Heart right ventricle (tissue), 16 donors: ENCODE results near the gene COL25A1. TPM values are rescaled to one million over a fixed set of nuclear protein-coding genes. Genes with fewer than 3 reads are reported as not detected.

Source experiments
- ATAC-seq, 8 donors: fragments of 200-7000 bp; cut with Tn5 transposase; one replicate each; pipeline ENCODE4 v1.9.1; 2020; ENCODE audit warnings: mild to moderate bottlenecking in 8 of 8, moderate library complexity in 8 of 8, moderate number of reproducible peaks in 1 of 8
- DNase-seq, 2 donors: peaks; one replicate each; pipeline ENCODE4 v3.0.0-alpha.2; 2020
- H3K27ac ChIP-seq, 10 donors: fragments of 200-600 bp; sonication (generic) in 2 of 10; one replicate each; pipeline versions ENCODE4 v1.5.0 to v1.8.0; 2020 to 2022; ENCODE audit warnings: mild to moderate bottlenecking in 3 of 10
- H3K27me3 ChIP-seq, 7 donors: fragments of 200-600 bp; one replicate each; pipeline ENCODE4 v1.8.0; 2021 to 2022; ENCODE audit warnings: mild to moderate bottlenecking in 2 of 7
- H3K36me3 ChIP-seq, 9 donors: fragments of 200-600 bp; sonication (generic) in 1 of 9; one replicate each; pipeline versions ENCODE4 v1.5.0 to v1.8.0; 2020 to 2022; ENCODE audit warnings: mild to moderate bottlenecking in 2 of 9
- H3K4me1 ChIP-seq, 9 donors: fragments of 200-600 bp; sonication (generic) in 1 of 9; one replicate each; pipeline versions ENCODE4 v1.5.0 to v1.8.0; 2020 to 2022; ENCODE audit warnings: mild to moderate bottlenecking in 4 of 9
- H3K4me3 ChIP-seq, 10 donors: fragments of 200-600 bp; sonication (generic) in 2 of 10; one replicate each; pipeline versions ENCODE4 v1.5.0 to v1.8.0; 2020 to 2022; ENCODE audit warnings: mild to moderate bottlenecking in 7 of 10, moderate library complexity in 2 of 10
- H3K9me3 ChIP-seq, 11 donors: fragments of 200-600 bp in 10 of 11; sonication (generic) in 2 of 11; one replicate each; pipeline versions ENCODE4 v1.5.0 to v1.8.0; 2013 to 2022; ENCODE audit warnings: mild to moderate bottlenecking in 2 of 11, control low read depth in 1 of 11, moderate library complexity in 1 of 11
- CTCF ChIP-seq, 9 donors: fragments of 200-600 bp; sonication (generic) in 2 of 9; IDR thresholded peaks; one replicate each; pipeline versions ENCODE4 v1.5.0 to v1.8.0; 2021 to 2022; ENCODE audit warnings: antibody characterized with exemption in 9 of 9, mild to moderate bottlenecking in 5 of 9, moderate library complexity in 1 of 9
- WGBS, 2 donors: extraction: QIAGEN DNeasy Blood & Tissue Kit; methylation state at CpG; one replicate each; pipeline ENCODE4 v1.1.7; 2013; ENCODE audit warnings: inconsistent platforms in 1 of 2; 5-methylcytosine and 5-hydroxymethylcytosine counted together
- intact Hi-C, 10 donors: fragments of 100-400 bp; cut with DNase I; formaldehyde crosslinking; loops; one replicate each; pipeline versions ENCODE4 v1.11.1 to v1.14.2; 2022
- polyA plus RNA-seq, 2 donors: library from polyadenylated mRNA; stranded (reverse); fragments of 200-250 nt; gene quantifications; one replicate each; pipeline ENCODE4 v1.2.3, GENCODE V29; 2013
- total RNA-seq, 10 donors: library from RNA; stranded (reverse); fragmentation: NEBNext Ultra II Directional in 3 of 10; extraction: Animal tissue kit (Norgen Biotek cat#: 25700) in 3 of 10; gene quantifications; one replicate each; pipeline versions ENCODE4 v1.2.1 to v1.2.4, GENCODE V29; 2021 to 2023
- donor health status: Arrhythmogenic right ventricular cardiomyopathy.
- donor health status: ischemic (EF 13 %, LVEDD 7.1; RV severe dilation, severe dysfunction).
- donor health status: healthy with polysubstance abuse.
- donor health status: DM: no; HTN: yes; CAD: no.
- donor health status: DM: no; HTN: no; CAD: no.
- donor health status: ischemic (EF 25% LVEDD 6.9; RV normal size, moderate dysfunction).
- donor health status: ischemic (EF 25% LVEDD 5.7; RV mildly dilated, moderate dysfunction).
- donor health status: healthy.
- donor health status: DM: yes; HTN: yes; CAD: no.
- donor health status: Ischemic cardiomyopathy.
- donor health status: ischemic (EF 35%, LVEDD 5.7; RV mildly dilated, moderate dysfunction).
- donor health status: nonischemic (EF 11% LVEDD 7.7; RV severe dilation, severe dysfunction).
- donor health status: DM: yes; HTN: yes; CAD: no.
- donor health status: PGD.
- donor health status: ischemic (EF 29% LVEDD 5.4; RV normal size, mild dysfunction).
- donor health status: nonischemic (EF 23%, LVEDD 6.1; RV moderate dilation, normal function).

The COL25A1 gene
- total and polyA plus RNA-seq, 12 donors, result 0.07 to 1.2 (median 0.41) TPM

GRCh38 chr4:109044431-109044830, 258.0 kb downstream of the COL25A1 start:
- Histone ChIP-seq H3K9me3 (no peaks in the 10 kb centered on the region), H3K36me3 (no peaks in the 10 kb centered on the region), H3K4me3 (no peak overlapping the region), H3K4me1 (peaks cover 0 to 16% (median 7%) of the 10 kb centered on the region in 9 donors), H3K27ac (no peak overlapping the region), H3K27me3 (no peaks in the 10 kb centered on the region)
- WGBS, 2 donors, result 78 to 81% methylated on average over 3 of the region's 3 CpGs
- intact Hi-C loops, result no loop called here
- TF ChIP-seq CTCF (IDR thresholded peaks at IDR 0.05), result no peak
- ATAC-seq (no peak), DNase-seq (no peak)

- Histone ChIP-seq H3K36me3 (no peaks in the 10 kb centered on the region), H3K4me3 (no peak overlapping the region), H3K27ac (no peak overlapping the region), H3K9me3 (no peaks in the 10 kb centered on the region), H3K4me1 (peaks cover 0 to 16% (median 7%) of the 10 kb centered on the region in 9 donors), H3K27me3 (no peaks in the 10 kb centered on the region)
- ATAC-seq (no peak), DNase-seq (no peak)
- intact Hi-C loops, result no loop called here
- no peak for TF ChIP-seq CTCF (IDR thresholded peaks at IDR 0.05)
- WGBS, 2 donors, result 38 to 55% methylated on average over 3 of the region's 3 CpGs
Observed at GRCh38 chr4:109043286-109043685, 259.2 kb downstream of the COL25A1 start.

- Histone ChIP-seq H3K36me3 (no peaks in the 10 kb centered on the region), H3K9me3 (no peaks in the 10 kb centered on the region), H3K4me1 (peaks cover 0 to 9% (median 5%) of the 10 kb centered on the region in 9 donors), H3K27me3 (no peaks in the 10 kb centered on the region), H3K27ac (no peak overlapping the region), H3K4me3 (no peak overlapping the region)
- TF ChIP-seq CTCF (IDR thresholded peaks at IDR 0.05), result no peak
- ATAC-seq (no peak), DNase-seq (no peak)
- 84 to 87% methylated on average over 3 of the region's 3 CpGs for WGBS, 2 donors
- intact Hi-C loops, result no loop called here
Observed at GRCh38 chr4:109041463-109042360, 260.7 kb downstream of the COL25A1 start.

GRCh38 chr4:109040441-109040840, 262.0 kb downstream of the COL25A1 start:
- 90 to 94% methylated on average over 5 of the region's 5 CpGs for WGBS, 2 donors

More at GRCh38 chr4:109040441-109040840, 262.0 kb downstream of the COL25A1 start:
- intact Hi-C loops, result no loop called here
- ATAC-seq (no peak), DNase-seq (no peak)
- TF ChIP-seq CTCF (IDR thresholded peaks at IDR 0.05), result no peak
- Histone ChIP-seq H3K4me1 (no peaks in the 10 kb centered on the region), H3K27me3 (no peaks in the 10 kb centered on the region), H3K36me3 (no peaks in the 10 kb centered on the region), H3K4me3 (no peak overlapping the region), H3K9me3 (no peaks in the 10 kb centered on the region), H3K27ac (no peak overlapping the region)
